GM18508 (cell line): ENCODE results near the gene DUOX1.

Source experiments
- ATAC-seq: cut with Tn5 transposase; IDR thresholded peaks from one replicate; pipeline ENCODE4 v1.9.1; 2021; ENCODE audit warnings: moderate number of reproducible peaks; ENCODE audit not compliant: insufficient read depth, unreplicated experiment

Gene DUOX1

GRCh38 chr15:45165536-45165935, 35.7 kb downstream of the DUOX1 start:
- ATAC-seq = no peak

- peak; percentile 86 for ATAC-seq
Measured at GRCh38 chr15:45166834-45167630, 37.2 kb downstream of the DUOX1 start.

GRCh38 chr15:45167631-45168205, 37.9 kb downstream of the DUOX1 start:
- no peak for ATAC-seq

- ATAC-seq = no peak
Measured at GRCh38 chr15:45168286-45168685, 38.5 kb downstream of the DUOX1 start.

- ATAC-seq = no peak
Measured at GRCh38 chr15:45168751-45169551, 39.2 kb downstream of the DUOX1 start.

- no peak for ATAC-seq
Measured at GRCh38 chr15:45169608-45170480, 40.0 kb downstream of the DUOX1 start.

GRCh38 chr15:45171912-45172311, 42.1 kb downstream of the DUOX1 start:
- no peak for ATAC-seq

GRCh38 chr15:45174069-45174468, 44.3 kb downstream of the DUOX1 start:
- no peak for ATAC-seq

- ATAC-seq = no peak
Measured at GRCh38 chr15:45174577-45174976, 44.8 kb downstream of the DUOX1 start.

GRCh38 chr15:45177285-45177684, 47.5 kb downstream of the DUOX1 start:
- ATAC-seq = no peak

GRCh38 chr15:45179221-45179985, 49.6 kb downstream of the DUOX1 start:
- no peak for ATAC-seq

- no peak for ATAC-seq
Measured at GRCh38 chr15:45180201-45180600, 50.4 kb downstream of the DUOX1 start.

GRCh38 chr15:45180648-45181436, 51.0 kb downstream of the DUOX1 start:
- ATAC-seq = no peak

GRCh38 chr15:45181491-45182285, 51.9 kb downstream of the DUOX1 start:
- no peak for ATAC-seq

- no peak for ATAC-seq
Measured at GRCh38 chr15:45182996-45183395, 53.2 kb downstream of the DUOX1 start.

GRCh38 chr15:45183511-45183910, 53.7 kb downstream of the DUOX1 start:
- no peak for ATAC-seq

GRCh38 chr15:45184562-45185041, 54.8 kb downstream of the DUOX1 start:
- no peak for ATAC-seq
